ENCODE measurements around the gene LHX1.

GRCh38 chr17:36918211-36918691 is 19.0 kb upstream of the LHX1 start:
- TF ChIP-seq CTCF (conservative IDR thresholded peaks at IDR 0.05) = no peak
- TF ChIP-seq ZFX (IDR thresholded peaks at IDR 0.05) = no peak

Data from C4-2B (cell line).